PFSK-1 (cell line): ENCODE results near the gene GPRIN2.

Experiments used
- POLR2AphosphoS5 ChIP-seq: IDR thresholded peaks from 2 replicates; pipeline ENCODE4 v1.6.1; 2012; ENCODE audit warnings: low read depth, mild to moderate bottlenecking, control low read depth, low read length, moderate library complexity
- SIN3A ChIP-seq: IDR thresholded peaks from 2 replicates; pipeline ENCODE4 v1.6.1; 2012; ENCODE audit warnings: mild to moderate bottlenecking, low read length, moderate library complexity, borderline replicate concordance; ENCODE audit not compliant: insufficient read depth

DNA sequence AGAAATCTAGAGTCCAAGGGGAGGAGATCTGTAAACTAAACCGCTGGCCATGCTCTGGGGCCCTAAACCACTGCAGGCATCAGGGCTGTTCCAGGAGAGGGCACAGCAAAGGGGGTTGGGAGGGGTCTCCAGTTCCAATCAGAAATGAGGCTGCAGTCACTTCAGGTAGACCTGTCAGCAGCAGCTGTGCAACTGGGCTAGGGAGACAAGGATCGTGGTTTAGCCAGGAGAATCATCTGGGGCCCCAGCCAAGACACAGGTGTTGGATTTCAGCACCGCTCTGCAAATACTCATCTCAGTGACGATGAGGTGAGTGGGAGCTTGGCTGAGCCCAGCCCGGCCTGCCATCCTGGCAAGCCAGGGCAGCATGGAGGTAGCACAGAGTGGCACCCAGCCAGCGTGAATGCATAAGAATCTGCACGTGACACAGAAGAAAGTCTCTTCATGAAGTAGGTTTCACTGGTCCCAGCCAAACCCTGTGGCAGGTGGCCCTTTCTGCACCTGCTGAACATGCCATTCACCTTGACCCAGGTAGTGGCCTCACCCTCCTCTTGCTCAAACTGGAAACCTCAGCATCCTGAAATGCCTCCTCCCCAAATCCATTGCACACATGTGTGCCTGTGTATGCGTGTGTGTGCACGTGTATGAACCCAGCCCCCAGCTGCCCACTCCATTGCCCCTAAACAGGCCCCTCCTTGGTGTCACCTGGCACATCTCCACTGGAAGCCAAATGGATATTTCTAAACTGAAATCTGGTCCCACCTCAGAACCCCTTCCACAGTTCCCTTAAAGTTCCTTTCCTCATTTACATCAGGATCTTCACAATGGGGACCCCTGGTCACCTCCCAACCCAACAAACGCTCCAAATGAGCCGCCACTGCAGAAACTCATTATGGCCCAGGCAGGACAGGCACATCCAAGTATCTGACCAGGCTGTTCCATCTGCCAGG lies 9.6 kb downstream of the GPRIN2 start:
- no peak for TF ChIP-seq POLR2AphosphoS5
- TF ChIP-seq SIN3A: no peak
